Fibroblast of skin of right quadriceps (primary cell): ENCODE results near the gene TBC1D22A.

ENCODE experiments used
- DNase-seq: peaks from one replicate; pipeline ENCODE4 v3.0.0-alpha.2; 2013

Gene TBC1D22A

DNA sequence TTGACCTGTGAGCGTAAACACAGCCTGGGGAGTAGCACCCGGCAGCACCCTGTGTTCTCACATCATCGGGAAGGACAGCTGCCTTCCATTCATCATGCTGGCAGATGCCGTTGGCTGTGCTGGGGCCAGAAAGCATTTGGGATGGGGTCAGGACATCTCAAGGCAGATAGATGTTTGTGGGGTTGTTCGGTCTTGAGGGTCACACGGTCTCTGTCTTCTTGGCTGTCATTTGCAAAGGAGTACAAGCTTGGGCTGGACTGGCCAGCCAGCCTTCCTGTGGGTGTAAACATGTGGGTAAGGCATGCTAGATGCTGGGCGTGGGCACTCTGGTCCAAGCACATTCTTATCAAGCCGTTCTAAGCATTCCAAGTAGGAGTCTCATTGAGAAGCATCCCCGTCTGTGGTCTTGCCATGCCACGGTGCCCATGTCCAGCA lies 81.4 kb downstream of the TBC1D22A start:
- DNase-seq: no peak

DNA sequence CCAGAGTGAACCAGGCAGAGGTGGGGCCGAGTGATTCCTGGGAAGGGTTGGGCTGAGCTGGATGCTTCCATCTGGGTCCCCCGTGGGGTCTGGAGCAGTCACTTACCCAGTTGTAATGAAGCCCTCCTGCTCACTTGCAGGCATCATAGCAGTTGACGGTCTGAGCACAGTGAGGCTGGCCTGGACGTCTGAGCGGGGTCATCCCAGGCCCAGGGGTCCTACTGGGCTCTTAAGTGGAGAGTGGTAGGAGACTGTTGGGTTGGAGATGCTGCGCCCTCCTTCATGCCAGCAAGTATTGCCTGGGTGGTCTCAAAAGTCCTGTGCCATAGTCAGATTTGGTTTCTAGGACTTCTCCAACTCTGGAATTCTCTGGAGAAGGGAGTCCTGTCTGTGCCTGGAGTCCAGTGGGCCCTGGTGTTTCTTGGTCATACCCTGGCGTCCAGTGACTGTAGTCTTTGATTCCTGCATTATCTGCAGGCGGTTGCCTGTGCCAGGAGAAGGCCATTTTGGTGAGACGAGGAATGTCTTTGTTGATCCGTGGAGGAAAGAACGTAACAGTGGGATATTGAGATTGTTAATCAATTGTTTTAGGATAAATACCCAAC lies 82.3 kb downstream of the TBC1D22A start:
- DNase-seq: no peak

DNA sequence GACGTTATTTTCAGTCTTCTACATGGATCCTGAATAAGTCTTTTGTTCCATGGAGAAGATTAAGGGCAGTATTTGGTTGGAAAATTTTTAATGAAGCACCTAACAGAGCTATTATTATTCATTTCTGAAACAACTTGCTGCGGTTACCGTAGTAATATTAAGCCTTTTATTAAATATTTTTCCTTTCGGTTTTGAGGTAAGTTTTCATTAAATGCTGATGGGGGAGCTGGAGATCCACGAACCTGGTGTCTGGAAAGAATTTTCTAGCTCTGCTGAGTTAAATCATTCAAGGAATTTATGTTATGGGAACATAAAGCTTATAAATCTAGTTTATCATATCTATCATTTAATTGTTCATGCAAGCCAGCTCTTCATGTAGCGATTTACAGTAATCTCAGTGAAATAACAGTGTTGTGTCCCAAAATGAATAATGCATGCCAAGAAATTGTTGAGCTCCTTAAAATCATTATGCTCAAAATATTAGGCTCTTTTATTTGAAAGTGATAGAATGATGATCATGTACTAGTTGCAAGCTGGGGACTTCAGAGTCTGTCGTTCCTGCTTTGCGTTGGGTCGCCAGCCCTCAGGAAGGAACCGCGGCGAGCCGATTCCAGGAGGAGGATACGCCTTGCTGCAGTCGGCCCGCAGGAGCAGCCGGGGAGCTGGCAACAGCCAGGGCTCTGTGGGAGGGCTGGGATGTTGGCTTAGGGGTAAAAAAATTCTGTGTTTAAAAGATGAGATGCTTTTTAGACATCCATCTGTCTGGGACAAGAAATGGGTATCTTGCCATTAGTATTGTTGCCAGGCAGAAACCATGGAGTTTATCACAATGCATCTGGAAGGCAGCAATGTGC lies 83.1 kb downstream of the TBC1D22A start:
- DNase-seq: peak; percentile 65

DNA sequence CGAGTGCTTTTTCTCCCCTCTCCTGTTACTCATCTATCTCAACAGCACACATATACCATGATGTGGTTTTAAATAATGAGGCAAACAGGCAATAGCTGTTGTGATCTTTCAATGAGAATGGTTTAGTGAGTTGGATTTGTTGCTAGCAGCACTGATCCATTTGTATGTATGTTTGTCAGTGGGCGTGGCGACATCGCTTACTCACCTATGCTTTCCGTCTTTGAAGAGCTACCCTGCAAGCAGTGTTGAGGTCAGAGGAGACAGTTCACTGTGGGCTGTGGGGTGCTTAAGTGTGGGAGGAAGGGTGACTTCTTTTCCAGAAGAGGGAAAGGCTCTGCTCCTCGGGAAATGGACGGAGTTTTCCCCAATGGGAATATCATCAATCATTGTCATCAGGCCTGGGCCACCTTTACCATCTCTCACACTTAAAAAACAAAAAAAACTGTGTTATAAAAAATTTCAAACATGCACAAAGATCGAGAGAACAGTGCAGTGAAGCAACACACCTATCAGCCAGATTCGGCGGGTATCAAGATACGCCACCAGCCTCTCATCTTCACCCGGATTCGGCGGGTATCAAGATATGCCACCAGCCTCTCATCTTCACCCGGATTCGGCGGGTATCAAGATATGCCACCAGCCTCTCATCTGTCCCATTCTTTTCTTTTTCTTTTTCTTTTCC lies 83.8 kb downstream of the TBC1D22A start:
- DNase-seq: peak; percentile 38

DNA sequence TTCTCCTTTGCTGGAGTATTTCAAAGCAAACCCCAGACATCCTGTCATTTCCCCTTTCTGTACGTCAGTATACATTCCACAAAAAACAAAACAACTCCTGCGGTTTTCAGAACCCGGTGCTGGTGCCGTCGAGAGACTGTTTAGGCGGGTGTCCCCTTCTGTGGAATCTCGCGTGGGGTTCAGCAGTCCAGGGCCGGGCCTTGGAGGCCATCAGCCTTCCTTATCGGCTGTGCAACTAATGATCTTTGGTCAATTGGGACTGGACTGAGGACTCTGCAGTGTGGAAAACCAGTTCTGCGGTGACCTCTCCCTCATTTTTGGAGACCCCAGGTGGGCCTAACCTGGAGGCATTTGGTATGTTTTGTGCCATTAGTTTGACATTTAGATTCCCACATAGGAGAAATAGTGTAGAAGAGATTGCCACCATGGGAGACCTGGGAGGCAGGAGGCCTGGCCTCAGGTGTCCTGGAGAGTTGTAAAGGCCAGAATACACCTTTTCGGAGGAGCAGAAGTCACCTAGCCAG lies 84.4 kb downstream of the TBC1D22A start:
- DNase-seq: no peak

DNA sequence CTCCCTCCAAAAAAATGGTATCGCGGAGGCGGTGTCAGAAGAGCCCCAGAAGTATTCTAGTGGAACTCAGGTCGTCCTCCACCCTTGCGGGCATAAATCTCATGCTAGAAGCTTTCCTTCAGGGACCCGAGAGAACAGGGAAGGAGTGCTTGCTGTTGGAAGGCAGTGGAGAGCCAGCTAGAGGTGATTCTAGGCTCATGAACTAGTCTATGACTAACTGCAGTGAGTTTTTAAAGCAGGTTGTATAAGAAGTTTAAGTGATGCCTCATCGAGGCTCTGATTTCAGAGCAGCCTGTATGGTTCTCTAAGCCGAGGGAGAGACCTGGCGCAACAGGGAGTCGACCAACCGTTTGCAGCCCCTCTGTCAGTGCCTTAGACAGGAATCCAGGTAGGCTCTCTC lies 85.7 kb downstream of the TBC1D22A start:
- DNase-seq: peak; percentile 38

DNA sequence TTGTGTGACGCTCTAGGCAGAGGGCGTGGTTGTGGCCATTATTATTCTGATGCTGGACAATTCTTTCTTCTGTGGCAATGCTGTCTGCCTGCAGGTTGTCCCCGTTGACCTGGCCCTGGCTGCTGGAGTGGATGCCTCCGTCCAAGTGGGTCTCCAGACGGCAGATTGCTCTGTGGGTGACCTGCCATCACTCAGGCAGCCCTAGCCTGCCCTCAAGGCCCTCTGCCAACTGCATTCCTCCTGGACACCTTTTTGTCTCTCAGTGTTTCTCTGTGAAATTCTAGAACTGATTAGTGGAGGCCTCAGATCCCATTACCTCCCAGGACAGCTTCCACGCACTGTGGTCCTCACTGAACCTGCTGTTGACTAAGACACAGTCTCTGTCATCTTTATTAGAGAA lies 86.7 kb downstream of the TBC1D22A start:
- DNase-seq: no peak

DNA sequence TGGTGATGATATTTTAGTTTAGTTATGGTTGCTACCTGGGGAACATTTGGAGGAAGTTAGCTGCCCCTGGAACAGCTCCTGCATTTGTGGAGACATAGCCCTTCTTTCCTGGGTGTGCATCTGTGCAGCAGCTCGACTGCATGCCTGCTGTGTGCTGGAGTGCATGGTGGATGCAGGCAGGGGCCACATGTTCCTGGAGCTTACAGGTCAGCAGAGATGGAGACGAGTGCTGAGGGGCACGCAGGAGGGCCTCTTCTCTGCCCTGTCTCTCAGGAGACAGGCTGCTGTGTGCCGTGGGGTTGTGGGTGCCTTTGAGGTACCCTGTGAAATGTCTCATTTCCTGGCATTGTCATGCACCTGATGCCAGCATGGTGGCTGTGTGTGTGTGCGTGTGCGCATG lies 87.5 kb downstream of the TBC1D22A start:
- DNase-seq: no peak

DNA sequence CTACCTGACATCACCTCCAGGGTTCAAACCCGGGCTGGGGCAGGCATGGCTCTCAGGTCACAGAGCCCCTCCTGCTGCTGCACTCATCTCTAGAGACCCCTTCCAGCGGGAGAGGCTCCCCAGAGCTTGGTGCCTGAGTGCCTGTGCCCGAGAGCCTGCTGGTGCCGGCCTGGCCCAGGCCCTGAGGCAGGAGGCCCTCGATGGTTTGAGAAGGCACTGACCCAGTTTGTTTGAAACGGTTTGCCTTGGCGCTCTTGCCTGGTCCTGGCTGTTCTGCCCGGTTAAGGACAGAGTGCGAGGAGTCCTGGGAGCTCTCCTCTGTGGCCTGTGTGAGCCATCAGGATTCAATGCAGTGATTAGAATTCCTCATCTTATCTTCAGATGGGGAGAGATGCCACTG lies 88.9 kb downstream of the TBC1D22A start:
- DNase-seq: no peak

DNA sequence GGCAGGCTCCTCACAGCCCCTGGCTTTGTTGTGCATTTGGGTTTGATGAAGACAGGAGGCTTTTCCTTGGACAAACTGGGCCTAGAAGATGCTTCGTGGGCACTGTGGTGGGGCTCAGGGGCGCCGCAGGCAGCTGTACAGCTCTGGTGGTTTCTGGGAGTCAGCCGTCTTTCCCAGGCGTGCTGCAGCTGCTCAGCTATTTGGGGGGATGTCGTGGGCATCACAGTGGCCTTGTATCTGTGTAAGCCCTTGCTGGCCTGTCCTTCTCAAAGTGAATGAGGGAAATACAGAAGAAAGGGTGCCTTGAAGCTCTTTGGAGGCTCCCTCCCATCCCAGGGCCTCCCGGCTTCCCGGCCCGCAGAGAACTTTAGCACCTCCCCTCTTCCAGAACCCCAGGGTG lies 89.5 kb downstream of the TBC1D22A start:
- DNase-seq: no peak

DNA sequence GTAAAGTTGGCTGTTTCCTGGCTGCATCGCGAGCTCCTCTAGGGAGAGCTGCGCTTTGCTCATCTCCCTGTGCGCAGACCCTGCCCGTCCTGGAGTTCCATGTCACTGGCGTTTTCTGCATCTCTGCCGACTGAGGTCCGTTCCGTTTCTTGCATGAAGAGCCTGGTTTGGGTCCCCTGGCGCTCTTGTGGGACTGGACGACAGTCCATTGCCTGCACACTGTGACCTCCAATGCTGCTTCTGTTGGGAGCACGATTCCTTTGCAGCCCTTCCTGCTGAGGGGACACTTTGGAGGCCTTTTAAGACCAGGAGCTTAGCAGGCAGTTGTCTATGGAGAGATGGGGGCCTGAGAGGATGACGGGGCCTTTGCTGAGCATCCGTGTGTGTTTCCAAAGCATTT lies 90.3 kb downstream of the TBC1D22A start:
- no peak for DNase-seq

DNA sequence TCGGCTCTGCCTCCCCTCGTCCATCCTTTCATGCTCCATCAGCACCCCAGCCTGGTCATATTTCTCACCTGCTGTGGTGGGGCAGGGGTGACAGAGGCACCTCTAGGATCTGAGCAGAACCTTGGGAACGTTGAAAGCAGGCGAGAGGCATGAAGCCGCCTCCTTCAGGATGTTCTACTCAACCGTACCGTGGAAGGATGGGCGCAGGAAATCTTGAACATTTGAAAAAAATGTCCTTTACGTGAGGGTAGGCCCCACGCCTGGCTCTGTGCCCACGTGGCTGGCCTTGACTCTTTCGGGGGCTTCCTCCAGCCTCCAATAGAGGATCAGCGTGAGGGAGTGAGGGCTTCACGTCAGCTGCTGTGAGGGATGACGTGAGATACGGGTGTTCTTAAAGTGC lies 90.7 kb downstream of the TBC1D22A start:
- DNase-seq: no peak

DNA sequence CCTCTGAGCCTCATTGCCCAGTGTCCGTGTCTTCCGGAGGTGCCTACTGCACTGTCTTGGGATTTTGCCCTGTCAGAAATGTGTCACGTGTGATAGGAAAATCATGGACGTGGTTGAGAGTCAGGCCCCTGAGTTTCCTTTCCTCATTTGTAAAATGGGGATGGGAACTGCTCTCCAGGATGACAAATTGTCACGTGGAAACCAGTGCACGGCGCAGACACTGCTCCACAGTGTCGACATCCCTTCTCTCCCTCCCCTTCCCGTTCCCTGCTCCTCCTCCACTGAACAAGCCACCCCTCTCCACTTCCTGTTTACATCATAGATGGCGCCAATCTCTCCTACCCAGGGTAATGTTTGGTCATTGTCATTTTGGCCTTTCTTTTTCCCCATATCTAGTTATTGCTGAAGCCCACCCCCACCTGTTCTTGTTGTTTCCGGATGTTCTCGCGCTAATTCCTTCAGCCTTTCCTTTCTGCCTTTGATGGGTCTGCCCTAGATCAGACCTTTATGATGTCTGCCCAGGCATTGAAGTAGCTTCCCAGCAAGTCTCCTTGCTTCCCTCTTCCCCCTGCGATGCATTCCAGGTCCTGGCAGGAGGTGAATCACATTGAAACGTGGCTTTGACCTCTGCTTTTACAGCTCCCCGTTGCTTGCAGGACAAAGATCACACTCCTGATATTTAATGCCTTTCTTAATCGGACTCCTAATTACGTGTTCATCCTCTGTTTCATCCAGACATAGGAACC lies 91.8 kb downstream of the TBC1D22A start:
- peak; percentile 39 for DNase-seq

DNA sequence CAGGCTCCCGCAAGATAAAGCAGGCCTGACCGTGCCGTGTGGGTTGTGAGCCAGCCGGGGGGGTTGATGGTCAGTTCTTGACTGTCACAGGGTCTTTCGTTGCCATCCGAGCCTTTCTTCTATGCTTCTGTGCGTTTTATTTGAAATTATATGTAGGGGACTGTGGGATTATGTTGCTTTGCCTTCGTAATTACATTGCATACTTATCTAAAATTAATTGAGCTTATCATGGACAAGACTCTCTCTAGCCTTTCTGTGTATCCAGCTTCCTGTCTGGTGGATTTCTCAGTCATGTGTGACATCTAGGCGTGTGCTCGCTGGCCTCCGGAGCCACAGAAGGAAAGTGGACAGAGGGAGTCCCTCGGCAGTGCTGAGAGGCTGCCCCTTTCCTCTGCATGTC lies 93.2 kb downstream of the TBC1D22A start:
- DNase-seq: no peak

DNA sequence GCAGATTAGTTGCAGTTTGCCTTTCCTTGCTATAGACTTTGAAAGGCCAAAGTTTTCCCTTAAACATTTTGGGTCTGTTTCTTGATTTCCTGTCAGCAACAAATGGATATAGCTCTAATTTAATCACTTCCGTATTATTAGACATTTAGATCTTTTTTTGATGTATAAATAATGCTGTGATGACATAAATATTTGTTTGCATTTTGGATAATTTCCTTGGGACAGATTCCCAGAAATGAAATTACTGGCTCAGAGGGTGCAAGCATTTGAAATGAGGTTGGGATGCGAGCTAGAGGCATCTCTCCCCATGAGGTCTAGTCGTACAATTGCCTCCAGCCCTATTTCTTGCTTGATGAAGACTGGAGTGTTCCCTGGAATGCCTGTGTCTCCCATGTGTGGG lies 94.2 kb downstream of the TBC1D22A start:
- no peak for DNase-seq

DNA sequence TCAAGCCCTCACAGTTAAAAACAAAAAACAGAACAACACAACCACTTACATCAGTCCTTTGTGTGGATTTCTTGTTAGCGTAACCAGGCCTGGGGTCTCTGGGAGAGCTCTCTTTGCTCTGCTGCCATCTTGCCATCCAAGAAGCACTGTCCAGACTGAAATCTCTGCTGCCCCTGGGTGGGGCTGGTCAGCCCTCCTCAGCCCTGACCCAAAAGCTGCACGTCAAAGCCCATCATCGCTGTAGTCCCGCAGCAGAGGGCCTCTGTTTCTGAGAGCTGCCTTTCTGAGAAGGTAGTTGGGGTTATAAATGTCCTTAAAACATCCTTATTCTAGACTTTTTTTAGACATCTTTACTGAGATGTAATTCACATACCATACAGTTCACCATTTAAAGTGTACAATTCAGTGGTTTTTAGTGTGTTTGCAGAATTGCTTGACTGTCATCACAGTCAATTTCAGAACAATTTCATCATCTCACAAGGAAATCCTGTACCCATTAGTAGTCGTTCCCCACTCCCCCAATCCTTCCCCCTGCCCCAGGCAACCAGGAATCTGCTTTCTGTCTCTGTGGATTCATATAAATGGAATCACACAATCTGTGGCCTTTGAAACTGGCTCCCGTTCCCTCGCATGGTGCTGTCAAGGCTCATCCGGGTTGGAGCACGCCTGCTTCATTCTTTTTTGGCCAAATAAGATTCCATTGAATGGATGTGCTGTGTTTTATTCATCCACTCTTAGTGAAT lies 94.9 kb downstream of the TBC1D22A start:
- peak; percentile 38 for DNase-seq

DNA sequence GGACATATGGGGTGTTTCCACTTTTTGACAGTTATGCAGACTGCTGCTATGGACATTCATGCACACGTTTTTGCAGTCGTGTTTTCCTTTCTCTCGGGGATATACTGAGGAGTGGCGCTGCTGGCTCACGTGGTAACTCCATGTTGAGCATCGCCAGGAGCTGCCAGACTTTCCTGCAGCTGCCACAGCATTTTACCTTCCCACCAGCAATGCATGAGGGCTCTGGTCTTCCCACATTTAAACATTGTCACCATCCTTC lies 95.4 kb downstream of the TBC1D22A start:
- DNase-seq: no peak

DNA sequence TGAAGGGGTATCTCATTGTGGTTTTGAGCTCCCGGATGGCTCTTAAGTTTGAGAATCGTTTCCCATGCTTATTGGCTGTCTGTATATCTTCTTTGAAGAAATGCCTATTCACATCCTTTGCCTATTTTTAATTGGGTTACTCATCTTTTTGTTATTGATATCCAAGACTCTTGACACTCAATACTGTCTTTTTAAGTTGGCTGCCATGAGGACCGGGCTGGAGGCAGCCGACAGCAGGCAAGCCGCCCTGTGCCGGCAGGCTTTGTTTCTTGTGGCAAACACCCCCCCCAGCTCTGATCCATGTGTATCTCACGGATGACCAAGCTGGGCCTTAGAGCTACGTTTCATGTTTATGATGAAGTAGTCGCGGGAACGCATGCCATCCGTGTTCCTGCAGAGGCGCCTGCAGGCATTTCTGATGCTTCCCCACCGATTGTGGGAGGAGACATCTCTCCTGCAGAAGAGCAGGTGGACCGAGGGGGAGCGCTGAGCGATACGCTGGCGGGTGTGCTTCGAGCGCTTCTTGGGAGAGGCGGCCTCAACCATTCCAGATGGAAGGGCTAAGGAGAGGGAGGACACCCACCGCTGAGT lies 95.8 kb downstream of the TBC1D22A start:
- DNase-seq: no peak

DNA sequence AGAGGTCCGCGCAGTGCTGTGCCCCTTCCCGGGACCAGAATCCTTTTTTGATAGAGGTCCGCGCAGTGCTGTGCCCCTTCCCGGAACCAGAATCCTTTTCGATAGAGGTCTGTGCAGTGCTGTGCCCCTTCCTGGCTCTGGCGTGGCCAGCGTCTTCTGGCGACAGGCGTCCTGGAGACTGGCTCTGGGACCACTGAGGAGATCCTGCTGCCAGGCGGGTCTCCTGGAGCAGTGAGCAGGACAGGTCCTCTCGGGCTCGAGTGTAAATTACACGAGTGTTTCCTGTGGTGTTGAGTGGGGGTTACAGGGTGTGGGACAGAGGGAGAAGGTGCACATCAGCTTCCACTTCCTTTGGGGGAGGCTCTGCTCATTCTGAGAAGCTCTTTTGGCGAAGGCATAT lies 98.1 kb downstream of the TBC1D22A start:
- DNase-seq: no peak

DNA sequence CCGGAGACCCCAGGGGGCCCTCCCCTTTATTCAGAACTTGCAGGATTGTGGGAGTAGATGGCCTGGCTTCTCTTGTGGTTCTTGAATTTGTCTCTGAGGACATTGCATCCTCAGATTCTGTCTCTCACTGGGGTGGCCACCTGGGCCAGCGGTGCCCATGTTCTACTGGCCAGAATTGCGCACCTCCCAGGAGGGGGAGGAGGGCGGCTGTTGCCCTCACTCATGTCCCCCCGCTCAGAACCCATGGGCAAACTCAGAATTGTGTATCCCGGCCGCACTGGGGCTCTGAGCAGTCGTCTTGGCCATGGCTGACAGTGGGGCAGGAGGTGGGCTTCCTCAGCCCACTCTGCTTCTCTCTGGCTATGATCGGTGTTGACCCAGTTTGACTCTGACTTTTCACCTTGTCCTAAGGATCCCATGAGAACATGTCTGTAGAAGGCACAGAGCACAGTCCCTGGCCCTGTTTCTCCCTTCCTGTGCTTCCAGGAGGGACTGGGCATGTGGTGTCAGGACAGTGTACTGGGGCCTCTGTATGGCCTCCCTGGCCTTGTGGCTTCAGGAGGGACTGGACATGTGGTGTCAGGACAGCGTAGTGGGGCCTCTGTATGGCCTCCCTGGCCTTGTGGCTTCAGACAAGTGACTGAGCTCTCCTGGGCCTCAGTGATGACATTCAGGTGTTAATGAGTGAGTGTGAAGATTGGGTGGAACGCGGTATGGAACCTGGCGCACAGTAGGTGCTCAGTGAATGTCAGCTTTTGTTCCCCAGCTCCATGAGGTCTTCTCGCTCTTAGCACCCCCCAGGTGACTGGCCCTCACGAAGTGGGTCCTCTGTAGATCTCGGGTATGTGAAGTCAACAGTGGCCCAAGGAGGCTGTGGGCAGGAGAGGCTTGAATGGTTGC lies 99.3 kb downstream of the TBC1D22A start:
- DNase-seq: no peak
